Chondrocyte (in vitro differentiated cells): ENCODE measurements around the gene CHCHD4. TPM values are rescaled to one million over a fixed set of nuclear protein-coding genes. Genes with fewer than 3 reads are reported as not detected.

Experiments
- DNase-seq: peaks from one replicate; pipeline ENCODE4 v3.0.0; 2021; ENCODE audit warnings: mixed read lengths, low spot score
- H3K27ac Mint-ChIP-seq: one replicate; pipeline ENCODE4 v1.8.0; 2021; ENCODE audit warnings: mild to moderate bottlenecking, moderate library complexity, mixed read lengths; ENCODE audit not compliant: unreplicated experiment
- H3K27me3 Mint-ChIP-seq: 2 replicates; pipeline ENCODE4 v1.8.0; 2021; ENCODE audit warnings: low read depth, mixed read lengths
- H3K36me3 Mint-ChIP-seq: 2 replicates; pipeline ENCODE4 v1.8.0; 2021; ENCODE audit warnings: low read depth, mixed read lengths
- H3K4me1 Mint-ChIP-seq: 2 replicates; pipeline ENCODE4 v1.8.0; 2021; ENCODE audit warnings: low read depth, mild to moderate bottlenecking, mixed read lengths
- H3K4me3 Mint-ChIP-seq: one replicate; pipeline ENCODE4 v1.8.0; 2021; ENCODE audit warnings: mild to moderate bottlenecking, moderate library complexity, mixed read lengths; ENCODE audit not compliant: unreplicated experiment
- H3K9me3 Mint-ChIP-seq: 2 replicates; pipeline ENCODE4 v1.8.0; 2021; ENCODE audit warnings: low read depth, mixed read lengths
- CTCF ChIP-seq: fragments of 200-600 bp; sonication (generic); IDR thresholded peaks from 2 replicates; pipeline ENCODE4 v1.5.0; 2021; ENCODE audit warnings: antibody characterized with exemption, mild to moderate bottlenecking, moderate library complexity
- total RNA-seq: library from RNA; stranded (reverse); gene quantifications from 3 replicates; pipeline ENCODE4 v1.2.1, GENCODE V29; 2021

Gene CHCHD4
- total RNA-seq, 1 donor from 2014 or later: 7.2 TPM

GRCh38 chr3:14120111-14120920 lies 4.4 kb downstream of the CHCHD4 start:
- Mint-ChIP-seq H3K4me1 (peaks cover 17% of the 10 kb centered on the region), H3K36me3 (peaks cover 1% of the 10 kb centered on the region), H3K27me3 (no peaks in the 10 kb centered on the region), H3K27ac (no peak overlapping the region), H3K4me3 (no peak overlapping the region), H3K9me3 (no peaks in the 10 kb centered on the region)
- no peak for DNase-seq
- TF ChIP-seq CTCF: no peak

- no peaks in the 10 kb centered on the region for H3K27me3 Mint-ChIP-seq
- no peak overlapping the region for H3K27ac Mint-ChIP-seq
- H3K9me3 Mint-ChIP-seq: no peaks in the 10 kb centered on the region
- no peak for DNase-seq
- H3K36me3 Mint-ChIP-seq: peaks cover 1% of the 10 kb centered on the region
- peaks cover 17% of the 10 kb centered on the region for H3K4me1 Mint-ChIP-seq
- H3K4me3 Mint-ChIP-seq: no peak overlapping the region
- TF ChIP-seq CTCF: no peak
Measured at GRCh38 chr3:14119651-14120050, 5.0 kb downstream of the CHCHD4 start.

GRCh38 chr3:14118400-14119381 lies 6.0 kb downstream of the CHCHD4 start:
- H3K9me3 Mint-ChIP-seq: no peaks in the 10 kb centered on the region

GRCh38 chr3:14117468-14118399 lies 6.9 kb downstream of the CHCHD4 start:
- Mint-ChIP-seq H3K4me1 (peaks cover 4% of the 10 kb centered on the region), H3K36me3 (peaks cover 6% of the 10 kb centered on the region), H3K4me3 (no peak overlapping the region), H3K27me3 (no peaks in the 10 kb centered on the region), H3K9me3 (no peaks in the 10 kb centered on the region), H3K27ac (no peak overlapping the region)
- TF ChIP-seq CTCF: no peak
- no peak for DNase-seq

More at GRCh38 chr3:14118400-14119381, 6.0 kb downstream of the CHCHD4 start:
- no peak for TF ChIP-seq CTCF
- DNase-seq: no peak
- no peak overlapping the region for H3K4me3 Mint-ChIP-seq
- H3K36me3 Mint-ChIP-seq: peaks cover 1% of the 10 kb centered on the region
- H3K27me3 Mint-ChIP-seq: no peaks in the 10 kb centered on the region
- no peak overlapping the region for H3K27ac Mint-ChIP-seq
- H3K4me1 Mint-ChIP-seq: peaks cover 12% of the 10 kb centered on the region
